Right atrium auricular region (tissue), 2 donors: ENCODE results near the gene RASSF4. TPM values are rescaled to one million over a fixed set of nuclear protein-coding genes. Genes with fewer than 3 reads are reported as not detected.

Experiments
- DNase-seq: peaks from one replicate; pipeline ENCODE4 v3.0.0-alpha.2; 2019; ENCODE audit warnings: low spot score
- H3K27ac ChIP-seq, 2 donors: fragments of 200-600 bp; sonication (generic); 1 replicate in 1 of 2; 2 replicates in 1 of 2; pipeline ENCODE4 v1.5.1; 2016 to 2019
- H3K27me3 ChIP-seq, 2 donors: fragments of 200-600 bp; sonication (generic); one replicate each; pipeline versions ENCODE4 v1.5.1 to v1.6.0; 2017 to 2019
- H3K36me3 ChIP-seq: fragments of 200-600 bp; sonication (generic); one replicate; pipeline ENCODE4 v1.5.1; 2016
- H3K4me1 ChIP-seq, 2 donors: fragments of 200-600 bp; sonication (generic); one replicate each; pipeline versions ENCODE4 v1.5.1 to v1.6.0; 2017 to 2019
- H3K4me3 ChIP-seq, 2 donors: fragments of 200-600 bp; sonication (generic); 1 replicate in 1 of 2; 2 replicates in 1 of 2; pipeline ENCODE4 v1.5.1; 2017 to 2019; ENCODE audit warnings: mild to moderate bottlenecking in 1 of 2, moderate library complexity in 1 of 2
- H3K9me3 ChIP-seq, 2 donors: fragments of 200-600 bp; sonication (generic); one replicate each; pipeline ENCODE4 v1.5.1; 2019
- CTCF ChIP-seq, 2 donors: fragments of 200-600 bp; sonication (generic); IDR thresholded peaks; one replicate each; pipeline ENCODE4 v1.5.1; 2019; ENCODE audit warnings: antibody characterized with exemption in 2 of 2
- total RNA-seq, 2 donors: library from RNA; depleted of rRNA; stranded (reverse); fragments of >200 nt; gene quantifications; one replicate each; pipeline ENCODE4 v1.1.0, GENCODE V29; 2016

The RASSF4 gene
- total RNA-seq, 2 donors from 2014 or later = 43.3 to 43.4 TPM

GRCh38 chr10:45001381-45002148 lies 42.0 kb downstream of the RASSF4 start:
- no peak for DNase-seq
- Histone ChIP-seq H3K4me3 (peak overlapping the region; percentile 61 to 64), H3K27me3 (no peaks in the 10 kb centered on the region), H3K4me1 (peaks cover 0 to 52% of the 10 kb centered on the region in 2 donors), H3K9me3 (no peaks in the 10 kb centered on the region), H3K36me3 (peaks cover 18% of the 10 kb centered on the region), H3K27ac (peak overlapping the region; percentile 92 to 96)
- TF ChIP-seq CTCF (IDR thresholded peaks at IDR 0.05) = no peak

DNA sequence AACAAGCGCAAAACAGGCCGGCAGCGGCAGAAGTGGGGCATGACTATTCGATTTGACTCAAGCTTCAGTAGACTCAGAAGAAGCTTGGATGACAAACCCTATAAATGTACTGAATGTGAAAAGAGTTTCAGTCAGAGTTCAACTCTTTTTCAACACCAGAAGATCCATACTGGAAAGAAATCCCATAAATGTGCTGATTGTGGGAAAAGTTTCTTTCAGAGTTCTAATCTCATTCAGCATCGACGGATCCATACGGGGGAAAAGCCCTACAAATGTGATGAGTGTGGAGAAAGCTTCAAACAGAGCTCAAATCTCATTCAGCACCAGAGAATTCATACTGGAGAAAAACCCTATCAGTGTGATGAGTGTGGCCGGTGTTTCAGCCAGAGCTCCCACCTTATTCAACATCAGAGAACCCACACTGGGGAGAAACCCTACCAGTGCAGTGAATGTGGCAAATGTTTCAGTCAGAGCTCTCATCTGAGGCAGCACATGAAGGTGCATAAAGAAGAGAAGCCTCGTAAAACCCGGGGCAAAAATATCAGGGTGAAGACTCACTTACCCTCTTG lies 43.9 kb downstream of the RASSF4 start:
- Histone ChIP-seq H3K9me3 (no peaks in the 10 kb centered on the region), H3K27me3 (no peaks in the 10 kb centered on the region), H3K4me1 (peaks cover 0 to 39% of the 10 kb centered on the region in 2 donors), H3K36me3 (peaks cover 18% of the 10 kb centered on the region), H3K27ac (no peak overlapping the region), H3K4me3 (no peak overlapping the region)
- no peak for TF ChIP-seq CTCF (IDR thresholded peaks at IDR 0.05)
- DNase-seq = no peak

- no peaks in the 10 kb centered on the region for H3K27me3 ChIP-seq
- H3K4me3 ChIP-seq = no peak overlapping the region
- TF ChIP-seq CTCF (IDR thresholded peaks at IDR 0.05) = no peak
- DNase-seq = no peak
- peaks cover 0 to 33% of the 10 kb centered on the region in 2 donors for H3K4me1 ChIP-seq
- no peaks in the 10 kb centered on the region for H3K9me3 ChIP-seq
- no peak overlapping the region for H3K27ac ChIP-seq
- peaks cover 18% of the 10 kb centered on the region for H3K36me3 ChIP-seq
These were observed 45.1 kb downstream of the RASSF4 start for GRCh38 chr10:45004661-45005060.

- Histone ChIP-seq H3K9me3 (no peaks in the 10 kb centered on the region), H3K36me3 (peaks cover 18% of the 10 kb centered on the region), H3K27me3 (no peaks in the 10 kb centered on the region), H3K27ac (no peak overlapping the region), H3K4me3 (no peak overlapping the region), H3K4me1 (peaks cover 0 to 27% of the 10 kb centered on the region in 2 donors)
- DNase-seq = no peak
- no peak for TF ChIP-seq CTCF (IDR thresholded peaks at IDR 0.05)
These were observed 45.7 kb downstream of the RASSF4 start for GRCh38 chr10:45005284-45005683.

- no peak overlapping the region for H3K27ac ChIP-seq
- H3K4me3 ChIP-seq = no peak overlapping the region
- DNase-seq = no peak
- TF ChIP-seq CTCF (IDR thresholded peaks at IDR 0.05) = no peak
- peaks cover 0 to 22% of the 10 kb centered on the region in 2 donors for H3K4me1 ChIP-seq
- H3K27me3 ChIP-seq = no peaks in the 10 kb centered on the region
- no peaks in the 10 kb centered on the region for H3K9me3 ChIP-seq
- peaks cover 18% of the 10 kb centered on the region for H3K36me3 ChIP-seq
These were observed 46.9 kb downstream of the RASSF4 start for GRCh38 chr10:45006276-45007030.
